ENCODE data around the gene FAM83F. TPM values are rescaled to one million over a fixed set of nuclear protein-coding genes. Genes with fewer than 3 reads are reported as not detected.

The FAM83F gene
- total and polyA plus RNA-seq, 3 donors from 2014 or later: 30.2 to 57.7 (median 41.1) TPM

GRCh38 chr22:39972641-39973040 lies 22.1 kb upstream of the FAM83F start:
- Histone ChIP-seq H3K27ac (no peak overlapping the region), H3K27me3 (no peaks in the 10 kb centered on the region), H3K36me3 (ENCODE audit: low read depth, missing control alignments) (no peaks in the 10 kb centered on the region), H3K4me3 (no peak overlapping the region), H3K4me1 (peaks cover 22% of the 10 kb centered on the region), H3K9me3 (no peaks in the 10 kb centered on the region)
- 73 to 74% methylated on average over 5 of the region's 5 CpGs for WGBS, 2 donors
- intact Hi-C loops (cut with DNase I; ENCODE audit: low total_unique reads): no loop called here
- TF ChIP-seq, protein P1, sequence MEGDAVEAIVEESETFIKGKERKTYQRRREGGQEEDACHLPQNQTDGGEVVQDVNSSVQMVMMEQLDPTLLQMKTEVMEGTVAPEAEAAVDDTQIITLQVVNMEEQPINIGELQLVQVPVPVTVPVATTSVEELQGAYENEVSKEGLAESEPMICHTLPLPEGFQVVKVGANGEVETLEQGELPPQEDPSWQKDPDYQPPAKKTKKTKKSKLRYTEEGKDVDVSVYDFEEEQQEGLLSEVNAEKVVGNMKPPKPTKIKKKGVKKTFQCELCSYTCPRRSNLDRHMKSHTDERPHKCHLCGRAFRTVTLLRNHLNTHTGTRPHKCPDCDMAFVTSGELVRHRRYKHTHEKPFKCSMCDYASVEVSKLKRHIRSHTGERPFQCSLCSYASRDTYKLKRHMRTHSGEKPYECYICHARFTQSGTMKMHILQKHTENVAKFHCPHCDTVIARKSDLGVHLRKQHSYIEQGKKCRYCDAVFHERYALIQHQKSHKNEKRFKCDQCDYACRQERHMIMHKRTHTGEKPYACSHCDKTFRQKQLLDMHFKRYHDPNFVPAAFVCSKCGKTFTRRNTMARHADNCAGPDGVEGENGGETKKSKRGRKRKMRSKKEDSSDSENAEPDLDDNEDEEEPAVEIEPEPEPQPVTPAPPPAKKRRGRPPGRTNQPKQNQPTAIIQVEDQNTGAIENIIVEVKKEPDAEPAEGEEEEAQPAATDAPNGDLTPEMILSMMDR (IDR thresholded peaks at IDR 0.05): no peak
- no peak for TF ChIP-seq POLR2A (IDR thresholded peaks at IDR 0.05)
- no peak for DNase-seq

- H3K27ac ChIP-seq: no peak overlapping the region
- H3K9me3 ChIP-seq: no peaks in the 10 kb centered on the region
- WGBS, 2 donors: 81 to 87% methylated on average over 5 of the region's 5 CpGs
- H3K4me1 ChIP-seq: peaks cover 13% of the 10 kb centered on the region
- no peak overlapping the region for H3K4me3 ChIP-seq
- no peak for DNase-seq
- no peaks in the 10 kb centered on the region for H3K36me3 ChIP-seq (ENCODE audit: low read depth, missing control alignments)
- no peaks in the 10 kb centered on the region for H3K27me3 ChIP-seq
- intact Hi-C loops (cut with DNase I; ENCODE audit: low total_unique reads): no loop called here
- no peak for TF ChIP-seq POLR2A (IDR thresholded peaks at IDR 0.05)
- TF ChIP-seq, protein P1 (IDR thresholded peaks at IDR 0.05): no peak
Observed at GRCh38 chr22:39973656-39974055, 21.1 kb upstream of the FAM83F start.

GRCh38 chr22:39974065-39974464 lies 20.7 kb upstream of the FAM83F start:
- 74 to 85% methylated on average over 5 of the region's 5 CpGs for WGBS, 2 donors
- Histone ChIP-seq H3K4me1 (peaks cover 9% of the 10 kb centered on the region), H3K27ac (no peak overlapping the region), H3K27me3 (no peaks in the 10 kb centered on the region), H3K36me3 (ENCODE audit: low read depth, missing control alignments) (no peaks in the 10 kb centered on the region), H3K4me3 (no peak overlapping the region), H3K9me3 (no peaks in the 10 kb centered on the region)
- intact Hi-C loops (cut with DNase I; ENCODE audit: low total_unique reads): no loop called here
- TF ChIP-seq, protein P1 (IDR thresholded peaks at IDR 0.05): no peak
- TF ChIP-seq POLR2A (IDR thresholded peaks at IDR 0.05): no peak
- no peak for DNase-seq

DNA sequence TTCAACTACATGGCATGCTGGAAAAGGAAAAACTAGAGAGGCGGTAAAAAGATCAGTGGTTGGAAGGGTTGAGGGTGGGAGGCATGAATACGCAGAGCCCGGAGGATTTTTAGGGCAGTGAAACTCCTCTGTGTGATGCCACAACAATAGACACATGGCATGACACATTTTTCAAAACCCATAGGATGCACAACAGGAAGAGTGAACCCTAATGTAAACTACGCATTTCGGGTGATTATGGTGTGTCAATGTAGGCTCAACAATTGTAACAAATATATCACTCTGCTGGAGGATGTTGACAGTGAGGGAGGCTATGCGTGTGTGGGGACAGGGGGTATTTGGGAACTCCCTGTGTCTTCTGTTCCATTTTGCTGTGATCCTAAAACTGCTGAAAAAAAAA lies 15.7 kb upstream of the FAM83F start:
- Histone ChIP-seq H3K27ac (no peak overlapping the region), H3K9me3 (no peaks in the 10 kb centered on the region), H3K4me1 (no peaks in the 10 kb centered on the region), H3K4me3 (no peak overlapping the region), H3K36me3 (ENCODE audit: low read depth, missing control alignments) (no peaks in the 10 kb centered on the region), H3K27me3 (no peaks in the 10 kb centered on the region)
- 62% methylated on average over 6 of the region's 6 CpGs for WGBS, 2 donors
- intact Hi-C loops (cut with DNase I; ENCODE audit: low total_unique reads): no loop called here
- no peak for DNase-seq
- TF ChIP-seq, protein P1 (IDR thresholded peaks at IDR 0.05): no peak
- no peak for TF ChIP-seq POLR2A (IDR thresholded peaks at IDR 0.05)

DNA sequence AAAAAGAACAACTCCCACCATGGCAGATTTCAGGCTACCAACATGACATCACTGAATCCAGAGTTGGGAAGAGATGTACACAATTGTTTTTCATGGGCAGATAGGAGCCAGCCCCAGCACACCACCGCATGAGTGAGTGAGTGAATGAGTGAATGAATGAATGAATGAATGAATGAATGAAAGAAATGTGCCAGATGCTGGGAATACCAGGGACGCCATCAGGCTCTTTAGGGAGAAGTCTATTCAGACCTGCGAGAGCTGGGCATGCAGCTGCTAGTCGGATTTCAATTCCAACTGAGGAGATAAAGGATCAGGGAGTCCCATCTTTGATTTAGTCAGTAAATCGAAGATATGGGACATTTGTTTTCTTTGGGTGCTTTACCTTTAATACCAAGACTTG lies 15.3 kb upstream of the FAM83F start:
- Histone ChIP-seq H3K36me3 (ENCODE audit: low read depth, missing control alignments) (no peaks in the 10 kb centered on the region), H3K27ac (no peak overlapping the region), H3K27me3 (no peaks in the 10 kb centered on the region), H3K4me3 (no peak overlapping the region), H3K9me3 (no peaks in the 10 kb centered on the region), H3K4me1 (no peaks in the 10 kb centered on the region)
- no peak for TF ChIP-seq POLR2A (IDR thresholded peaks at IDR 0.05)
- TF ChIP-seq, protein P1 (IDR thresholded peaks at IDR 0.05): no peak
- intact Hi-C loops (cut with DNase I; ENCODE audit: low total_unique reads): no loop called here
- DNase-seq: no peak
- 94 to 95% methylated on average over 5 of the region's 5 CpGs for WGBS, 2 donors
